ENCODE results near the gene MRO. TPM values are rescaled to one million over a fixed set of nuclear protein-coding genes. Genes with fewer than 3 reads are reported as not detected.

The MRO gene
- total and polyA plus RNA-seq, 2 of the 8 experiments (the other 6 are each of a cell fraction or from before 2014, with no cell fraction given): 0.65 to 1.0 TPM

DNA sequence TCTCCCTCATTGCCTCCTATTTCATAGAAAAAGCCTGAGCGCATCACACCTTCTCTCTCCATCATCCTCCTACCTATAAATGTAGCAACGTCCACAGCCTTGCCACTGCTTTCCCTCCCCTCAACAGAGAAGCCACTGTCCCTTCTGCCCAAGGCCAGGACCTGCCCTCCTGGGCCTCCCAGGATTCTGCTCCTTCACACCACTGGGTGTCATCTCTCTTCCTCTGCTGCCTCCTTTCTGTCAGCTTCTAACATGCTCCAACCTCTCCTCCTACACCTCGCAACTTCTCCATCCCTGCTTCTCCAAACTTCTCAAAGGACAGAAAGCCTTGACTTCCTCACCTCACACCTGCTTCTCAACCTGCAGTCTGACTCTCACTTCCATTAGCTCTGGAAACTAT, 37.9 kb upstream of the MRO start (continued):
- TF ChIP-seq, protein P1, sequence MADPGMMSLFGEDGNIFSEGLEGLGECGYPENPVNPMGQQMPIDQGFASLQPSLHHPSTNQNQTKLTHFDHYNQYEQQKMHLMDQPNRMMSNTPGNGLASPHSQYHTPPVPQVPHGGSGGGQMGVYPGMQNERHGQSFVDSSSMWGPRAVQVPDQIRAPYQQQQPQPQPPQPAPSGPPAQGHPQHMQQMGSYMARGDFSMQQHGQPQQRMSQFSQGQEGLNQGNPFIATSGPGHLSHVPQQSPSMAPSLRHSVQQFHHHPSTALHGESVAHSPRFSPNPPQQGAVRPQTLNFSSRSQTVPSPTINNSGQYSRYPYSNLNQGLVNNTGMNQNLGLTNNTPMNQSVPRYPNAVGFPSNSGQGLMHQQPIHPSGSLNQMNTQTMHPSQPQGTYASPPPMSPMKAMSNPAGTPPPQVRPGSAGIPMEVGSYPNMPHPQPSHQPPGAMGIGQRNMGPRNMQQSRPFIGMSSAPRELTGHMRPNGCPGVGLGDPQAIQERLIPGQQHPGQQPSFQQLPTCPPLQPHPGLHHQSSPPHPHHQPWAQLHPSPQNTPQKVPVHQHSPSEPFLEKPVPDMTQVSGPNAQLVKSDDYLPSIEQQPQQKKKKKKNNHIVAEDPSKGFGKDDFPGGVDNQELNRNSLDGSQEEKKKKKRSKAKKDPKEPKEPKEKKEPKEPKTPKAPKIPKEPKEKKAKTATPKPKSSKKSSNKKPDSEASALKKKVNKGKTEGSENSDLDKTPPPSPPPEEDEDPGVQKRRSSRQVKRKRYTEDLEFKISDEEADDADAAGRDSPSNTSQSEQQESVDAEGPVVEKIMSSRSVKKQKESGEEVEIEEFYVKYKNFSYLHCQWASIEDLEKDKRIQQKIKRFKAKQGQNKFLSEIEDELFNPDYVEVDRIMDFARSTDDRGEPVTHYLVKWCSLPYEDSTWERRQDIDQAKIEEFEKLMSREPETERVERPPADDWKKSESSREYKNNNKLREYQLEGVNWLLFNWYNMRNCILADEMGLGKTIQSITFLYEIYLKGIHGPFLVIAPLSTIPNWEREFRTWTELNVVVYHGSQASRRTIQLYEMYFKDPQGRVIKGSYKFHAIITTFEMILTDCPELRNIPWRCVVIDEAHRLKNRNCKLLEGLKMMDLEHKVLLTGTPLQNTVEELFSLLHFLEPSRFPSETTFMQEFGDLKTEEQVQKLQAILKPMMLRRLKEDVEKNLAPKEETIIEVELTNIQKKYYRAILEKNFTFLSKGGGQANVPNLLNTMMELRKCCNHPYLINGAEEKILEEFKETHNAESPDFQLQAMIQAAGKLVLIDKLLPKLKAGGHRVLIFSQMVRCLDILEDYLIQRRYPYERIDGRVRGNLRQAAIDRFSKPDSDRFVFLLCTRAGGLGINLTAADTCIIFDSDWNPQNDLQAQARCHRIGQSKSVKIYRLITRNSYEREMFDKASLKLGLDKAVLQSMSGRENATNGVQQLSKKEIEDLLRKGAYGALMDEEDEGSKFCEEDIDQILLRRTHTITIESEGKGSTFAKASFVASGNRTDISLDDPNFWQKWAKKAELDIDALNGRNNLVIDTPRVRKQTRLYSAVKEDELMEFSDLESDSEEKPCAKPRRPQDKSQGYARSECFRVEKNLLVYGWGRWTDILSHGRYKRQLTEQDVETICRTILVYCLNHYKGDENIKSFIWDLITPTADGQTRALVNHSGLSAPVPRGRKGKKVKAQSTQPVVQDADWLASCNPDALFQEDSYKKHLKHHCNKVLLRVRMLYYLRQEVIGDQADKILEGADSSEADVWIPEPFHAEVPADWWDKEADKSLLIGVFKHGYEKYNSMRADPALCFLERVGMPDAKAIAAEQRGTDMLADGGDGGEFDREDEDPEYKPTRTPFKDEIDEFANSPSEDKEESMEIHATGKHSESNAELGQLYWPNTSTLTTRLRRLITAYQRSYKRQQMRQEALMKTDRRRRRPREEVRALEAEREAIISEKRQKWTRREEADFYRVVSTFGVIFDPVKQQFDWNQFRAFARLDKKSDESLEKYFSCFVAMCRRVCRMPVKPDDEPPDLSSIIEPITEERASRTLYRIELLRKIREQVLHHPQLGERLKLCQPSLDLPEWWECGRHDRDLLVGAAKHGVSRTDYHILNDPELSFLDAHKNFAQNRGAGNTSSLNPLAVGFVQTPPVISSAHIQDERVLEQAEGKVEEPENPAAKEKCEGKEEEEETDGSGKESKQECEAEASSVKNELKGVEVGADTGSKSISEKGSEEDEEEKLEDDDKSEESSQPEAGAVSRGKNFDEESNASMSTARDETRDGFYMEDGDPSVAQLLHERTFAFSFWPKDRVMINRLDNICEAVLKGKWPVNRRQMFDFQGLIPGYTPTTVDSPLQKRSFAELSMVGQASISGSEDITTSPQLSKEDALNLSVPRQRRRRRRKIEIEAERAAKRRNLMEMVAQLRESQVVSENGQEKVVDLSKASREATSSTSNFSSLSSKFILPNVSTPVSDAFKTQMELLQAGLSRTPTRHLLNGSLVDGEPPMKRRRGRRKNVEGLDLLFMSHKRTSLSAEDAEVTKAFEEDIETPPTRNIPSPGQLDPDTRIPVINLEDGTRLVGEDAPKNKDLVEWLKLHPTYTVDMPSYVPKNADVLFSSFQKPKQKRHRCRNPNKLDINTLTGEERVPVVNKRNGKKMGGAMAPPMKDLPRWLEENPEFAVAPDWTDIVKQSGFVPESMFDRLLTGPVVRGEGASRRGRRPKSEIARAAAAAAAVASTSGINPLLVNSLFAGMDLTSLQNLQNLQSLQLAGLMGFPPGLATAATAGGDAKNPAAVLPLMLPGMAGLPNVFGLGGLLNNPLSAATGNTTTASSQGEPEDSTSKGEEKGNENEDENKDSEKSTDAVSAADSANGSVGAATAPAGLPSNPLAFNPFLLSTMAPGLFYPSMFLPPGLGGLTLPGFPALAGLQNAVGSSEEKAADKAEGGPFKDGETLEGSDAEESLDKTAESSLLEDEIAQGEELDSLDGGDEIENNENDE (IDR thresholded peaks at IDR 0.05; ENCODE audit: insufficient replicate concordance, low read length): no peak
